GM12891 (cell line): Measurements from ENCODE around the gene LMX1A.

ENCODE experiments used
- POLR2A ChIP-seq: IDR thresholded peaks from 2 replicates; pipeline ENCODE4 v1.6.1; 2011; ENCODE audit warnings: low read depth, low read length, control low read depth
- POLR2AphosphoS5 ChIP-seq: IDR thresholded peaks from 2 replicates; pipeline ENCODE4 v1.6.1; 2011; ENCODE audit warnings: low read depth, low read length, control low read depth

GRCh38 chr1:165367375-165367993, 11.0 kb upstream of the LMX1A start:
- no peak for TF ChIP-seq POLR2AphosphoS5
- no peak for TF ChIP-seq POLR2A
